ENCODE data around the gene RSU1.

Gene RSU1

DNA sequence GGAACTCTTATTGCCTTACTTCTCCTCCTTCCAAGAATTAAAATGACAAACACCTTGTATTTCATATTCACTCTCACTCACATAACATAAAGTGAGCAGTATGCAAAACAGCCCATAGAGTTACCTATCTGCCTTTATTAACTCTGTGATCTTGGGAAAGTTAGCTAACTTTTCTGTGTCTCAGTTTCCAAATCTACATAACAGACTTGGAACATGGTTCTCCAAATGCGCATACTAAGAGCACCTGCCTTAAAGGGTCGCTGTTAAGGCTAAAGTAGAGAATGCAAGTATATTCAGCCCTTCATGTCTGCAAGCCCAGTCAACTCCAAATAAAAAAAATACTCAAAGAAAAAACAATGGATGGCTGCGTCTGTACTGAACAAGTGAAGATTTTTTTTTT lies 173.7 kb downstream of the RSU1 start:
- no peak overlapping the region for H3K4me3 ChIP-seq (ENCODE audit: low read length)
- H3K27me3 ChIP-seq (ENCODE audit: low read depth, low read length), result no peaks in the 10 kb centered on the region
- H4K20me1 ChIP-seq (ENCODE audit: insufficient read depth, low read length), result no peaks in the 10 kb centered on the region
- no peak overlapping the region for H2AFZ ChIP-seq (ENCODE audit: low read depth, low read length)
- H3K9ac ChIP-seq (ENCODE audit: low read length), result no peak overlapping the region
- no peak overlapping the region for H3K27ac ChIP-seq (ENCODE audit: low read length)
- no peaks in the 10 kb centered on the region for H3K4me1 ChIP-seq (ENCODE audit: low read length)
- H3K4me2 ChIP-seq (ENCODE audit: low read length), result no peak overlapping the region
- no peaks in the 10 kb centered on the region for H3K9me3 ChIP-seq (ENCODE audit: insufficient read depth, low read length)
- no peaks in the 10 kb centered on the region for H3K79me2 ChIP-seq (ENCODE audit: low read length)
- no peaks in the 10 kb centered on the region for H3K36me3 ChIP-seq (replicated peaks; ENCODE audit: low read depth, low read length)
- no peak for TF ChIP-seq EZH2phosphoT487 (IDR thresholded peaks at IDR 0.05; ENCODE audit: low read depth)
- TF ChIP-seq, protein P1, sequence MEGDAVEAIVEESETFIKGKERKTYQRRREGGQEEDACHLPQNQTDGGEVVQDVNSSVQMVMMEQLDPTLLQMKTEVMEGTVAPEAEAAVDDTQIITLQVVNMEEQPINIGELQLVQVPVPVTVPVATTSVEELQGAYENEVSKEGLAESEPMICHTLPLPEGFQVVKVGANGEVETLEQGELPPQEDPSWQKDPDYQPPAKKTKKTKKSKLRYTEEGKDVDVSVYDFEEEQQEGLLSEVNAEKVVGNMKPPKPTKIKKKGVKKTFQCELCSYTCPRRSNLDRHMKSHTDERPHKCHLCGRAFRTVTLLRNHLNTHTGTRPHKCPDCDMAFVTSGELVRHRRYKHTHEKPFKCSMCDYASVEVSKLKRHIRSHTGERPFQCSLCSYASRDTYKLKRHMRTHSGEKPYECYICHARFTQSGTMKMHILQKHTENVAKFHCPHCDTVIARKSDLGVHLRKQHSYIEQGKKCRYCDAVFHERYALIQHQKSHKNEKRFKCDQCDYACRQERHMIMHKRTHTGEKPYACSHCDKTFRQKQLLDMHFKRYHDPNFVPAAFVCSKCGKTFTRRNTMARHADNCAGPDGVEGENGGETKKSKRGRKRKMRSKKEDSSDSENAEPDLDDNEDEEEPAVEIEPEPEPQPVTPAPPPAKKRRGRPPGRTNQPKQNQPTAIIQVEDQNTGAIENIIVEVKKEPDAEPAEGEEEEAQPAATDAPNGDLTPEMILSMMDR (IDR thresholded peaks at IDR 0.05; ENCODE audit: low read depth, low read length), result no peak

DNA sequence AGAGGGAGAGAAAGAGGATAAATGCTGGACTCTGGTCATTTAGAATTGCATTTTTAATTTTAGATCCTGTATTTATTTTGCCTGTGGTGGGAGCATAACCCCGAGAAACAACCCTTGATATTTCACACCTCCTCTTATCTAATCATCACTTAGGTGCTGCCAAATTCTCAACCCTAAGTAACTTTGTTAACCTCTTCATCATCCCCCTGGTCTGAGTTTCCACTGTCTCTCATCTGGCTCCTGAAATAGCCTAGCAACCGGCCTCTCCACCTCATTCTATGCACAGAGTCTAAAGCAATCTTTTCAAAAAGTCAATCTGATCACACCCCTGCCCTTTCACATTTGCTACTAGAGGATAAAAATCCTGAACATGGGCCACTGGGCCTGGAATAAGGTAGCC lies 177.1 kb downstream of the RSU1 start:
- TF ChIP-seq, protein P1 (IDR thresholded peaks at IDR 0.05; ENCODE audit: low read depth, low read length), result no peak
- no peak for TF ChIP-seq EZH2phosphoT487 (IDR thresholded peaks at IDR 0.05; ENCODE audit: low read depth)
- no peak overlapping the region for H3K4me3 ChIP-seq (ENCODE audit: low read length)
- H3K4me1 ChIP-seq (ENCODE audit: low read length), result no peaks in the 10 kb centered on the region
- no peaks in the 10 kb centered on the region for H3K9me3 ChIP-seq (ENCODE audit: insufficient read depth, low read length)
- H3K27ac ChIP-seq (ENCODE audit: low read length), result no peak overlapping the region
- H3K9ac ChIP-seq (ENCODE audit: low read length), result no peak overlapping the region
- H4K20me1 ChIP-seq (ENCODE audit: insufficient read depth, low read length), result no peaks in the 10 kb centered on the region
- H3K27me3 ChIP-seq (ENCODE audit: low read depth, low read length), result no peaks in the 10 kb centered on the region
- H2AFZ ChIP-seq (ENCODE audit: low read depth, low read length), result no peak overlapping the region
- no peaks in the 10 kb centered on the region for H3K79me2 ChIP-seq (ENCODE audit: low read length)
- H3K4me2 ChIP-seq (ENCODE audit: low read length), result no peak overlapping the region
- no peaks in the 10 kb centered on the region for H3K36me3 ChIP-seq (replicated peaks; ENCODE audit: low read depth, low read length)

DNA sequence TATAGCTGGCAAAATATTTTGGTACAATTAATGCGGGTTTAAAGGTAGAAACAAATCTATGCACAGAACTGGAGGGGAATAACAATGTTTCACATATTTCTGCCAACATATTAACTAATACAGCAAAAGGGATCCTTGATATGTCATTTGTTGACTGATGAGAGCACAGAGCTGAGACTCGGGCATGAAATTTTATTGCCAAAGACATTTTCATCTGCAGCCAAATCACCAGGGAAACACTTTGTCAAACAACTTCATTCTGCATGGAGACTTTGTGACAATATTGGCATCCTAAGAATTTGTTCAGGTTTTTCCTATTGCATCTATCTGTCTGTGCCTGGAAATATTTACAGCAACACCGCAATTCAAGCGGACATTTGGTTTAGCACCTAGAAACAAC lies 177.8 kb downstream of the RSU1 start:
- no peaks in the 10 kb centered on the region for H4K20me1 ChIP-seq (ENCODE audit: insufficient read depth, low read length)
- TF ChIP-seq, protein P1 (IDR thresholded peaks at IDR 0.05; ENCODE audit: low read depth, low read length), result no peak
- no peak for TF ChIP-seq EZH2phosphoT487 (IDR thresholded peaks at IDR 0.05; ENCODE audit: low read depth)
- no peak overlapping the region for H3K4me2 ChIP-seq (ENCODE audit: low read length)
- H3K79me2 ChIP-seq (ENCODE audit: low read length), result no peaks in the 10 kb centered on the region
- no peak overlapping the region for H3K9ac ChIP-seq (ENCODE audit: low read length)
- no peak overlapping the region for H3K27ac ChIP-seq (ENCODE audit: low read length)
- no peak overlapping the region for H2AFZ ChIP-seq (ENCODE audit: low read depth, low read length)
- no peaks in the 10 kb centered on the region for H3K36me3 ChIP-seq (replicated peaks; ENCODE audit: low read depth, low read length)
- no peaks in the 10 kb centered on the region for H3K9me3 ChIP-seq (ENCODE audit: insufficient read depth, low read length)
- no peaks in the 10 kb centered on the region for H3K4me1 ChIP-seq (ENCODE audit: low read length)
- H3K27me3 ChIP-seq (ENCODE audit: low read depth, low read length), result no peaks in the 10 kb centered on the region
- H3K4me3 ChIP-seq (ENCODE audit: low read length), result no peak overlapping the region

DNA sequence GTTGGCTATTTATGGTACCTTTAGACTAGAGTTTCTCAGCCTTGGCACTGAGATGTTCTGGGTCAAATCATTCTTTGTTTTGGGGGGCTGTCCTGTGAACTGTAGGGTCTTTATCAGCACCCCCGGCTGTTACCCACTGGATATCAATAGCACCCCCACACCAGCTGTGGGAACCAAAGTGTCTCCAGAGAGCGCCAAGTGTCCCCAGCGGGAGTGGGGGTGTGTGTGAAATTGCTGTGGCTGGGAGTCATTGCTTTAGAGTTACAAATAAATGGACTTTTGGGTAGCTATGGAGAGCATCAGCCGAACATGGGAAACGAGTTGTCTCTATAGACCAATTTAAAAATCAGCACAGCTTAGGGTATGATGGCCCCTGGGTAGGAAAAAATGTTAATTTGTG lies 184.2 kb downstream of the RSU1 start:
- no peaks in the 10 kb centered on the region for H3K4me1 ChIP-seq (ENCODE audit: low read length)
- H3K9ac ChIP-seq (ENCODE audit: low read length), result no peak overlapping the region
- no peaks in the 10 kb centered on the region for H3K79me2 ChIP-seq (ENCODE audit: low read length)
- H2AFZ ChIP-seq (ENCODE audit: low read depth, low read length), result no peak overlapping the region
- TF ChIP-seq, protein P1 (IDR thresholded peaks at IDR 0.05; ENCODE audit: low read depth, low read length), result no peak
- TF ChIP-seq EZH2phosphoT487 (IDR thresholded peaks at IDR 0.05; ENCODE audit: low read depth), result no peak
- no peaks in the 10 kb centered on the region for H3K36me3 ChIP-seq (replicated peaks; ENCODE audit: low read depth, low read length)
- no peaks in the 10 kb centered on the region for H3K9me3 ChIP-seq (ENCODE audit: insufficient read depth, low read length)
- H3K4me2 ChIP-seq (ENCODE audit: low read length), result no peak overlapping the region
- no peaks in the 10 kb centered on the region for H4K20me1 ChIP-seq (ENCODE audit: insufficient read depth, low read length)
- H3K4me3 ChIP-seq (ENCODE audit: low read length), result no peak overlapping the region
- H3K27me3 ChIP-seq (ENCODE audit: low read depth, low read length), result no peaks in the 10 kb centered on the region
- no peak overlapping the region for H3K27ac ChIP-seq (ENCODE audit: low read length)
